WTC11 (cell line): Measurements from ENCODE around the gene RTP1.

Experiments used
- ATF1 ChIP-seq: sonication (generic); formaldehyde crosslinking; IDR thresholded peaks from 2 replicates; pipeline ENCODE4 v1.8.1; 2023; ENCODE audit warnings: mild to moderate bottlenecking, moderate library complexity, missing genetic modification reagents
- CBFB ChIP-seq: sonication (generic); formaldehyde crosslinking; IDR thresholded peaks from 2 replicates; pipeline ENCODE4 v1.8.1; 2022; ENCODE audit warnings: mild to moderate bottlenecking, low read depth, missing genetic modification reagents
- CREB1 ChIP-seq: sonication (generic); formaldehyde crosslinking; IDR thresholded peaks from 2 replicates; pipeline ENCODE4 v1.8.0; 2023; ENCODE audit warnings: mild to moderate bottlenecking, missing genetic modification reagents
- CTCF ChIP-seq: fragments of 200-600 bp; IDR thresholded peaks from 2 replicates; pipeline ENCODE4 v1.8.0; 2022; ENCODE audit warnings: antibody characterized with exemption
- E2F4 ChIP-seq: sonication (generic); formaldehyde crosslinking; IDR thresholded peaks from 2 replicates; pipeline ENCODE4 v1.8.1; 2022; ENCODE audit warnings: low read depth, mild to moderate bottlenecking, moderate library complexity, missing genetic modification reagents, borderline replicate concordance
- EMX1 ChIP-seq: fragments of 250-450 bp; sonication (Bioruptor Pico); IDR thresholded peaks from 2 replicates; pipeline ENCODE4 v1.8.0; 2021; ENCODE audit warnings: mild to moderate bottlenecking
- GABPB1 ChIP-seq: sonication (generic); formaldehyde crosslinking; IDR thresholded peaks from 2 replicates; pipeline ENCODE4 v1.8.1; 2023; ENCODE audit warnings: mild to moderate bottlenecking, missing genetic modification reagents
- MAX ChIP-seq: sonication (generic); formaldehyde crosslinking; IDR thresholded peaks from 2 replicates; pipeline ENCODE4 v1.8.0; 2022; ENCODE audit warnings: mild to moderate bottlenecking, missing genetic modification reagents
- NR2C2 ChIP-seq: sonication (generic); formaldehyde crosslinking; IDR thresholded peaks from 2 replicates; pipeline ENCODE4 v1.8.0; 2022; ENCODE audit warnings: mild to moderate bottlenecking, missing genetic modification reagents
- PREB ChIP-seq: sonication (generic); formaldehyde crosslinking; IDR thresholded peaks from 2 replicates; pipeline ENCODE4 v1.8.1; 2022; ENCODE audit warnings: mild to moderate bottlenecking, missing genetic modification reagents, moderate library complexity, borderline replicate concordance
- TEAD4 ChIP-seq: sonication (generic); formaldehyde crosslinking; IDR thresholded peaks from 2 replicates; pipeline ENCODE4 v1.8.0; 2022; ENCODE audit warnings: mild to moderate bottlenecking, missing genetic modification reagents
- USF2 ChIP-seq: sonication (generic); formaldehyde crosslinking; IDR thresholded peaks from 2 replicates; pipeline ENCODE4 v1.8.1; 2023; ENCODE audit warnings: mild to moderate bottlenecking, missing genetic modification reagents, moderate library complexity
- ZMAT4 ChIP-seq: fragments of 250-450 bp; sonication (Bioruptor Pico); IDR thresholded peaks from 2 replicates; pipeline ENCODE4 v1.9.0; 2021; ENCODE audit warnings: mild to moderate bottlenecking
- ZNF232 ChIP-seq: sonication (generic); formaldehyde crosslinking; IDR thresholded peaks from 2 replicates; pipeline ENCODE4 v1.8.0; 2022; ENCODE audit warnings: mild to moderate bottlenecking, missing genetic modification reagents

GRCh38 chr3:187191271-187191670 lies 6.0 kb upstream of the RTP1 start:
- TF ChIP-seq E2F4 = no peak
- no peak for TF ChIP-seq CTCF
- TF ChIP-seq ZMAT4 (CRISPR knock-in tag) = no peak
- TF ChIP-seq PREB = no peak
- TF ChIP-seq TEAD4 (CRISPR knock-in tag) = no peak
- TF ChIP-seq USF2 = no peak
- TF ChIP-seq EMX1 (CRISPR knock-in tag) = no peak
- TF ChIP-seq CBFB = no peak
- TF ChIP-seq CREB1 (CRISPR knock-in tag) = no peak
- no peak for TF ChIP-seq ATF1 (CRISPR knock-in tag)
- no peak for TF ChIP-seq MAX (CRISPR knock-in tag)
- TF ChIP-seq ZNF232 (CRISPR knock-in tag) = no peak
- no peak for TF ChIP-seq NR2C2 (CRISPR knock-in tag)
- TF ChIP-seq GABPB1 (CRISPR knock-in tag) = no peak
